Measurements from ENCODE around the gene SH3BGRL. TPM values are rescaled to one million over a fixed set of nuclear protein-coding genes. Genes with fewer than 3 reads are reported as not detected.

The SH3BGRL gene
- total RNA-seq, 1 experiment from 2014 or later: 54.4 TPM

DNA sequence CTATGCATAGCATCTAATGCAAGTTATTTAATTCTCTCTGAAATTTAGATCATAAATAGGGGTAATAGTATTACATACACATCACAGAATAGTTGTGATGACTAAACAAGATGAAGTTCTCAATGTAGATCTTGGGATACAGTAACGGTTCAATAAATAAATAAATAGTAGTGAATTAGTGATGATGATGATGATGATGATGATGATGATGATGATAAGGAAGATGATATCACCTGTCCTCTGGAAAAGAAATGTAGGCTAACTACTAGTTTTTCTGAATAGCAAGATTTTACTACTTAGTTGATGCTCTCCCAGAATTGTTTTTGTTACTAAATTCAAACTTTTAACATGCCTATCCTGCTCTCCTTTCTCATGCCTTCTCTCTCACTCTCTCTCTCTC is 30.3 kb downstream of the SH3BGRL start:
- no peaks in the 10 kb centered on the region for H3K4me1 ChIP-seq (ENCODE audit: insufficient read depth, low read length, poor library complexity, severe bottlenecking)
- CTCF ChIA-PET: no interaction called here
- no peak overlapping the region for H3K4me3 ChIP-seq (ENCODE audit: low read depth, low read length, poor library complexity, severe bottlenecking)
- no peak for DNase-seq (ENCODE audit: low spot score)
- H3K9me3 ChIP-seq (ENCODE audit: low read depth, low read length, poor library complexity, severe bottlenecking): no peaks in the 10 kb centered on the region
- H3K27me3 ChIP-seq (replicated peaks; ENCODE audit: insufficient read depth, low read depth, low read length, poor library complexity): no peaks in the 10 kb centered on the region
- H3K27ac ChIP-seq (ENCODE audit: low read depth, low read length, poor library complexity, severe bottlenecking): no peak overlapping the region
- BruUV-seq (replicated peaks): no TSS peak
- no peaks in the 10 kb centered on the region for H3K36me3 ChIP-seq (ENCODE audit: insufficient read depth, low read length, poor library complexity, severe bottlenecking)
- TF ChIP-seq EZH2 (IDR thresholded peaks at IDR 0.05; ENCODE audit: borderline replicate concordance, low read depth, low read length, poor library complexity, severe bottlenecking): no peak
- TF ChIP-seq, protein P1, sequence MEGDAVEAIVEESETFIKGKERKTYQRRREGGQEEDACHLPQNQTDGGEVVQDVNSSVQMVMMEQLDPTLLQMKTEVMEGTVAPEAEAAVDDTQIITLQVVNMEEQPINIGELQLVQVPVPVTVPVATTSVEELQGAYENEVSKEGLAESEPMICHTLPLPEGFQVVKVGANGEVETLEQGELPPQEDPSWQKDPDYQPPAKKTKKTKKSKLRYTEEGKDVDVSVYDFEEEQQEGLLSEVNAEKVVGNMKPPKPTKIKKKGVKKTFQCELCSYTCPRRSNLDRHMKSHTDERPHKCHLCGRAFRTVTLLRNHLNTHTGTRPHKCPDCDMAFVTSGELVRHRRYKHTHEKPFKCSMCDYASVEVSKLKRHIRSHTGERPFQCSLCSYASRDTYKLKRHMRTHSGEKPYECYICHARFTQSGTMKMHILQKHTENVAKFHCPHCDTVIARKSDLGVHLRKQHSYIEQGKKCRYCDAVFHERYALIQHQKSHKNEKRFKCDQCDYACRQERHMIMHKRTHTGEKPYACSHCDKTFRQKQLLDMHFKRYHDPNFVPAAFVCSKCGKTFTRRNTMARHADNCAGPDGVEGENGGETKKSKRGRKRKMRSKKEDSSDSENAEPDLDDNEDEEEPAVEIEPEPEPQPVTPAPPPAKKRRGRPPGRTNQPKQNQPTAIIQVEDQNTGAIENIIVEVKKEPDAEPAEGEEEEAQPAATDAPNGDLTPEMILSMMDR (conservative IDR thresholded peaks at IDR 0.05; ENCODE audit: low read depth, low read length): no peak
- POLR2A ChIA-PET (ENCODE audit: low non-redundant PET): no interaction called here
- intact Hi-C loops (cut with micrococcal nuclease; ENCODE audit: unreplicated experiment): no loop called here

DNA sequence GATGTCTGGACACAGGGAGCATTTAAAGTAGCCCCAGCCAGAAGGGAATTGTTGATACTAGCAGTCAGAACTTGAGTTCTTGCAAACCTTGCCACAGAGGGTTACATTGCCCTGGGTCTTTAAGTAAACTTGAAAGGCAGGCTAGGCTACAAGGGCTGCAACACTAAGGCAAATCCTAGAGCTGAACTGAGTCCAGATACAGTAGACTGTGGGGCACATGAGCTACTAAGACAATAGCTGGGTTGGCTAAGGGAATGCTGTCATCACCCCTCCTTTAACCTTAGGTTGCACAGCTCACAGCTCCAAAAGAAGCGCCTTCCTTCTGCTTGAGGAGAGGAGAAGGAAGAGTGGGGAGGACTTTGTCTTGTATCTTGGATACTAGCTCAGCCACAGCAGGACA is 35.6 kb downstream of the SH3BGRL start:
- H3K4me3 ChIP-seq (ENCODE audit: low read depth, low read length, poor library complexity, severe bottlenecking): no peak overlapping the region
- no TSS peak for BruUV-seq (replicated peaks)
- no peaks in the 10 kb centered on the region for H3K27me3 ChIP-seq (replicated peaks; ENCODE audit: insufficient read depth, low read depth, low read length, poor library complexity)
- POLR2A ChIA-PET (ENCODE audit: low non-redundant PET): no interaction called here
- TF ChIP-seq EZH2 (IDR thresholded peaks at IDR 0.05; ENCODE audit: borderline replicate concordance, low read depth, low read length, poor library complexity, severe bottlenecking): no peak
- TF ChIP-seq, protein P1 (conservative IDR thresholded peaks at IDR 0.05; ENCODE audit: low read depth, low read length): no peak
- H3K9me3 ChIP-seq (ENCODE audit: low read depth, low read length, poor library complexity, severe bottlenecking): no peaks in the 10 kb centered on the region
- CTCF ChIA-PET: no interaction called here
- H3K4me1 ChIP-seq (ENCODE audit: insufficient read depth, low read length, poor library complexity, severe bottlenecking): no peaks in the 10 kb centered on the region
- intact Hi-C loops (cut with micrococcal nuclease; ENCODE audit: unreplicated experiment): no loop called here
- H3K27ac ChIP-seq (ENCODE audit: low read depth, low read length, poor library complexity, severe bottlenecking): no peak overlapping the region
- no peaks in the 10 kb centered on the region for H3K36me3 ChIP-seq (ENCODE audit: insufficient read depth, low read length, poor library complexity, severe bottlenecking)
- no peak for DNase-seq (ENCODE audit: low spot score)

DNA sequence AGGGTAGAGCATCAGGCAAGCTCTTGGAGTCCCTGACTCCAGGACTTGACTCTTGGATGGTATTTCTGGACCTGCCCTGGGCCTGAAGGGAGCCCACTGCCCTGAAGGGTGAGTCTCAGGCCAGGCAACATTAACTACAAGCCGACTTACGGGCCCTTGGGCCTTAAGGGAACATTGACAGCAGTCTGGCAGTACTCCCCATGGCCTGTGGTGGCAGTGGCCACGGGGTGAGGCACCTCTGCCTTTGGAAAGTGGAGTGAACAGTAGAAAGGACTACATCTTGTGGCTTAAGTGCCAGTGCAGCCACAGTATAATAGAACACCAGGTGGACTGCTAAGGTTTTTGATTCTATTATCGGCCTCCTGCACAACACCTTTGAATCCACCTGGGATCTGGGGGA is 36.3 kb downstream of the SH3BGRL start:
- POLR2A ChIA-PET (ENCODE audit: low non-redundant PET): no interaction called here

More for the DNA sequence above, 36.3 kb downstream of the SH3BGRL start:
- TF ChIP-seq, protein P1 (conservative IDR thresholded peaks at IDR 0.05; ENCODE audit: low read depth, low read length): no peak
- no peak for TF ChIP-seq EZH2 (IDR thresholded peaks at IDR 0.05; ENCODE audit: borderline replicate concordance, low read depth, low read length, poor library complexity, severe bottlenecking)
- no peak for DNase-seq (ENCODE audit: low spot score)
- Histone ChIP-seq H3K27ac (ENCODE audit: low read depth, low read length, poor library complexity, severe bottlenecking) (no peak overlapping the region), H3K4me3 (ENCODE audit: low read depth, low read length, poor library complexity, severe bottlenecking) (no peak overlapping the region), H3K27me3 (replicated peaks; ENCODE audit: insufficient read depth, low read depth, low read length, poor library complexity) (no peaks in the 10 kb centered on the region), H3K36me3 (ENCODE audit: insufficient read depth, low read length, poor library complexity, severe bottlenecking) (no peaks in the 10 kb centered on the region), H3K4me1 (ENCODE audit: insufficient read depth, low read length, poor library complexity, severe bottlenecking) (no peaks in the 10 kb centered on the region), H3K9me3 (ENCODE audit: low read depth, low read length, poor library complexity, severe bottlenecking) (no peaks in the 10 kb centered on the region)
- intact Hi-C loops (cut with micrococcal nuclease; ENCODE audit: unreplicated experiment): no loop called here
- CTCF ChIA-PET: no interaction called here
- no TSS peak for BruUV-seq (replicated peaks)

Data from A673 (cell line).